Urinary bladder (tissue), 4 donors: ENCODE results near the gene CYP39A1. TPM values are rescaled to one million over a fixed set of nuclear protein-coding genes. Genes with fewer than 3 reads are reported as not detected.
"Not testable (repeated sequence)": the region's sequence is repeated elsewhere in the genome, so short reads cannot be mapped to it uniquely, and the experiment has no call there.

Experiments used
- DNase-seq: peaks from one replicate; pipeline ENCODE4 v3.0.0-alpha.2; 2015; ENCODE audit errors: extremely low spot score
- H3K27ac ChIP-seq: one replicate; pipeline ENCODE4 v1.5.1; 2013; ENCODE audit warnings: low read depth, mild to moderate bottlenecking, moderate library complexity
- H3K36me3 ChIP-seq: one replicate; pipeline ENCODE4 v1.6.1; 2013; ENCODE audit warnings: mild to moderate bottlenecking, moderate library complexity; ENCODE audit not compliant: insufficient read depth
- H3K4me1 ChIP-seq: one replicate; pipeline ENCODE4 v1.6.1; 2013; ENCODE audit warnings: mild to moderate bottlenecking, moderate library complexity; ENCODE audit not compliant: insufficient read depth
- H3K4me3 ChIP-seq: one replicate; pipeline ENCODE4 v1.5.1; 2013; ENCODE audit warnings: low read depth, low read length
- WGBS: extraction: QIAGEN DNeasy Blood & Tissue Kit; methylation state at CpG from one replicate; pipeline ENCODE4 v1.1.7; 2013; 5-methylcytosine and 5-hydroxymethylcytosine counted together
- polyA plus RNA-seq: library from polyadenylated mRNA; stranded (reverse); fragments of 200-250 nt; gene quantifications from one replicate; pipeline ENCODE4 v1.2.3, GENCODE V29; 2013
- total RNA-seq: library from RNA; depleted of rRNA; stranded (reverse); fragments of >200 nt; gene quantifications from one replicate; pipeline ENCODE4 v1.2.3, GENCODE V29; 2014
- donor health status: healthy with polysubstance abuse.
- donor health status: healthy.

The CYP39A1 gene
- total and polyA plus RNA-seq, 2 donors: 4.3 to 13.3 TPM

DNA sequence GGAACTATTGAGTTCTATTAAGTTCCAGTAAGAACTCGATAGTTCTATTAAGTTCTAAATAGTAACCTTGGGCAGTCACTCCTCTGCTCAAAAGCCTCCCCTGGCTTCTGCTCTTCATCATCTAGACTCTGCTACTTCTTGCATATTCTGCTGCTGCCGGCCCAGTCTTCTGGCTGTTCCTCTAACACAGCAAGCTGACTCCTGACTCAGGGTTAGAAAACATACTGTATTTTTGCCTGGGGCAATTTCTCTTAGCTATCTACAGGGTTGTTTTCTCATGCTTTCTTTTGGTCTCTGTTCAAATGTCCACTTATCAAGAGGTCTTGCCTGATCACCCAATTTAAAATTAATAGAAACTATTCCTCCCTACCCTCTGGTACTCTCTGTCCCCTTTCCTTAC, 14.8 kb upstream of the CYP39A1 start:
- no peak overlapping the region for H3K4me3 ChIP-seq
- no peaks in the 10 kb centered on the region for H3K36me3 ChIP-seq
- DNase-seq: no peak
- no peaks in the 10 kb centered on the region for H3K4me1 ChIP-seq
- no peak overlapping the region for H3K27ac ChIP-seq
- 93% methylated on average over 2 of the region's 2 CpGs for WGBS

DNA sequence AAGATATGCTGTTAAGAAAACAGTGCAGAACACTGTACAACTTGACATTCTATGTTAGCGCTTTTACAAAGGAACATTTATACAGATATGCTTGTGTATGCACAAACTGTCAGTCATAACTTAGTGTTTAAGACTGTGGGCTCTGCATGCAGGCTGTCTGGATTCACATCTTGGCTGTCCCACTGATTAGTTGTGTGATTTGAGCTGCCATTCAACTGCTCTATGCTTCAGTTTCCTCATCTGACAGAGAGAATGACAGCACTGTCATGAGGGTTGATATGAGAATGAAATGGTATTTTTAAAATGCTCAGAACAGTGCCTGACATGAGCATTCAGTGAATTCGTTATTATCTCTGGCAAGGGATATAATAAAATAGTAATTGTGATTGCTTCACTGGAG, 8.9 kb upstream of the CYP39A1 start:
- no peak overlapping the region for H3K27ac ChIP-seq
- H3K4me3 ChIP-seq: no peak overlapping the region
- no peak for DNase-seq
- H3K36me3 ChIP-seq: no peaks in the 10 kb centered on the region
- 78% methylated on average over 2 of the region's 2 CpGs for WGBS
- H3K4me1 ChIP-seq: no peaks in the 10 kb centered on the region

DNA sequence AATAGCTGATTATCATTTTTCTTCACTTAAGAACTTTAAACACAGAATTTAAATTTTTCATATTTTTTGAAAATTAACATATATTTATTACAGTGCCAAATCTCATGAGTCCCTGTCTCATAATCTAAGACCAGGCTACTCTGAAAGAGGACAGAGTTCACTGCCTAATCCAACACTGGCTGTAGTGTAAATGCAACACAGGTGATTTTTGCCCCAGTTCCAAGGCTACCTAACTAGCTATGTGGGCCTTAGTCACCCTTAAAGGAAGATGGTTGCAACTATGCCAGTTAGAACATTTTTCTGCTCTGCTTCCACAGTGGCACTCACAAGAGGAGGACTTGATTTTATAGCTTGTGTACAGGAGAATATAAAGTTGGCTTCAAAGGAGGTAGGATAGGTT, 5.0 kb upstream of the CYP39A1 start:
- H3K36me3 ChIP-seq: no peaks in the 10 kb centered on the region
- no peak overlapping the region for H3K27ac ChIP-seq
- no peaks in the 10 kb centered on the region for H3K4me1 ChIP-seq
- no peak for DNase-seq
- H3K4me3 ChIP-seq: no peak overlapping the region

DNA sequence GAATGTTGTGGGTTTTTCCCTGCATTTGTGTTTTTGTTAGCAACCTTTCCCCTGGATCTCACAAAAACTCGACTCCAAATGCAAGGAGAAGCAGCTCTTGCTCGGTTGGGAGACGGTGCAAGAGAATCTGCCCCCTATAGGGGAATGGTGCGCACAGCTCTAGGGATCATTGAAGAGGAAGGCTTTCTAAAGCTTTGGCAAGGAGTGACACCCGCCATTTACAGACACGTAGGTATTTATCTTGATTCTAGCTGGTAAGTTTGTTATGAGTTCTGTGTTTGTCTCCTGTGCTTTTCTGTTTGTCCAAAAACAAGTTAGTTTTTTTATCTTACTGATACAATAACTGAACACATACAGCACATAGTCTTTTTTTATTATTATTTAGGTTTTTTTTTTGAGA, 3.2 kb upstream of the CYP39A1 start:
- no peak for DNase-seq
- Histone ChIP-seq H3K4me1 (no peaks in the 10 kb centered on the region), H3K27ac (no peak overlapping the region), H3K4me3 (no peak overlapping the region), H3K36me3 (no peaks in the 10 kb centered on the region)
- 77% methylated on average over 6 of the region's 6 CpGs for WGBS

DNA sequence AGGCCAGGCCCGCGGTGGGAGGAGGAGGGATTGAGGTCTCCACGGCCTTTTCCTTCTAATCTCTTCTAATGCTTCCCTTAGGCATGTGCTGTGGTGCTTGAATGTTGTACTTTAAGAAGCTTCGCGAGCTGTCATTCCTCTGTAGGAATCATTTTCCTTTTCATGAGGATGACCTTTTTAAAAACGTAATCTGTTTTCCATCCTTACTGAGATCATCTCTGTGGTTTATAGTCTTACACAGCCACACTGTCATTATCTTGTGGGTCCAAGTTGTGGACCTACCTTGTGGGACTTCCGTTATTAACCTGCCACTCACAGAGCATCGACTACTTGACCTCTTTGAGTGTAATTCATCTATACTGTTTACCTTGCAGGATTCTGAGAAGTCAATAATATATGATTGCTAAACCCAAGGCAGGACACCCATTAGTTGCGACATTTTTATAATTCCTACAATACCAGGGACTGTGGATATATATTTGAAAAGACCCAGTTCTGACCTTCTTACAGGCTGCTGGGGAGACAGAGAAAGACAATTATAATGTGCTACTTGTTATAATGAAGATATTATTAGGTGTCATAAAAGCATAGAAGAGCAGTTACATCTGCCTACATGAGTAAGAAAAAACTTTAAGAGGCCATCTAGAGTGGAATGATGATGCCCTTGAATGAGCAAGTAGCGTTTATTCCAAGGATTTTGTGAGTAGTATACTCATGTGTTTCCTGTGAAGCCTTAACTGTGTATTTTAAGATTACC, 999 bp upstream of the CYP39A1 start:
- Histone ChIP-seq H3K4me1 (no peaks in the 10 kb centered on the region), H3K27ac (no peak overlapping the region), H3K36me3 (no peaks in the 10 kb centered on the region), H3K4me3 (peak overlapping the region; percentile 79)
- no peak for DNase-seq
- WGBS: 24% methylated on average over 10 of the region's 10 CpGs

DNA sequence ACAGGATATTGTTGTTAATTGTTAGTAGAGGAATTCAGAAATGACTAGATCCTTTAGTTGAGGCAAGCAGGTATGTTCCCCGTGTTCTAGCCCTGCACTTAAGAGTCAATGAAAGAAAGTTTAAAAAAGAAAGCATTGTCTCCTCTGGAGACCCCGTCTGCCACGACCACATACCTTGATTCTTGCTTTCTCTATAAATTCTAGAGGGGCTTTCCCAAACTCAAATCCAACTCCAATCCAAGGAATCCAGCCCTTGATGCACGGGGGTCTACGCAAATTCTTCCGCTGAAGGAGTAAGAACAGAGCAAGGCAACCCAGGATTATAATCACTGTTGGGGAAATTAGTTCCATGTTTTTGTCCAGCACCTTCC, 401 bp downstream of the CYP39A1 start:
- H3K4me1 ChIP-seq: no peaks in the 10 kb centered on the region
- H3K27ac ChIP-seq: no peak overlapping the region
- WGBS: 2% methylated on average over 6 of the region's 6 CpGs
- peak; percentile 26 for DNase-seq
- peak overlapping the region; percentile 79 for H3K4me3 ChIP-seq
- no peaks in the 10 kb centered on the region for H3K36me3 ChIP-seq

DNA sequence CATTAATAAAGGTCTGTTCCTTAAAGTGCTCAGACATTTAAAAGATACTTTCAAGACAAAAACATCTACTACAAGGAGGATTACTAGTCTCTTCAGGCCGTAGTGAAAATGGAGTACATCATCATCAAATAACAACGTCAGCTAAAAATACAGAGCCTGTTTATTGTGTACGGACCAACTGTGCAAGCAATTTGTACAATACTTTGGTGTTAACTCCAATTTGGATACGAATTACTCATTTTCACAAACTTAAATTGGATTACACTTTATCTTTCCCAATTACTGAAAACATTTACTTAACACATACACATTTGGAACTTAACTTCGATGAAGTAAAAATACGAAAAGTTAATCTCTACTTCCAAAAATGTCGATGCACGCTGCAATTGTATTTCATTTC, 802 bp downstream of the CYP39A1 start:
- Histone ChIP-seq H3K4me3 (peak overlapping the region; percentile 79), H3K4me1 (no peaks in the 10 kb centered on the region), H3K36me3 (no peaks in the 10 kb centered on the region), H3K27ac (no peak overlapping the region)
- no peak for DNase-seq
- 11% methylated on average over 8 of the region's 8 CpGs for WGBS

DNA sequence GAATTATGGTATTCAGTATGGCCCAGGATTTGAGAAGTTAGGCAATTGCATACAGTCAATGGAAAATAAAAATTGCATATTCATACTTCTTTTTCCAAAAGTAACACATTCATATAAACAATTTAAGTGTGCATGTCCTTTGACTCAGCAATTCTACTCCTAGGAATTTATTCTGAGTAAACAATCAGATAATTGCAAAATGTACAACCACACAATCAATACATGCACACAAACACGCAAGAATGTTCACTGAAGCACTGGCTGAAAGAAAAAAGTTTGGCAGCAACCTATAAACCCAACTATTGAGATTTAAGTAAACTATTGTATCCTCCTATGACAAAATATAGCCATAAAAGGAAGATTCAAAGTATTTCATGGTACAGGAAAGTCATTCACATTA, 1.6 kb downstream of the CYP39A1 start:
- DNase-seq: no peak
- Histone ChIP-seq H3K4me3 (no peak overlapping the region), H3K4me1 (no peaks in the 10 kb centered on the region), H3K36me3 (no peaks in the 10 kb centered on the region), H3K27ac (no peak overlapping the region)
- 64% methylated on average over 1 of the region's 1 CpG for WGBS

DNA sequence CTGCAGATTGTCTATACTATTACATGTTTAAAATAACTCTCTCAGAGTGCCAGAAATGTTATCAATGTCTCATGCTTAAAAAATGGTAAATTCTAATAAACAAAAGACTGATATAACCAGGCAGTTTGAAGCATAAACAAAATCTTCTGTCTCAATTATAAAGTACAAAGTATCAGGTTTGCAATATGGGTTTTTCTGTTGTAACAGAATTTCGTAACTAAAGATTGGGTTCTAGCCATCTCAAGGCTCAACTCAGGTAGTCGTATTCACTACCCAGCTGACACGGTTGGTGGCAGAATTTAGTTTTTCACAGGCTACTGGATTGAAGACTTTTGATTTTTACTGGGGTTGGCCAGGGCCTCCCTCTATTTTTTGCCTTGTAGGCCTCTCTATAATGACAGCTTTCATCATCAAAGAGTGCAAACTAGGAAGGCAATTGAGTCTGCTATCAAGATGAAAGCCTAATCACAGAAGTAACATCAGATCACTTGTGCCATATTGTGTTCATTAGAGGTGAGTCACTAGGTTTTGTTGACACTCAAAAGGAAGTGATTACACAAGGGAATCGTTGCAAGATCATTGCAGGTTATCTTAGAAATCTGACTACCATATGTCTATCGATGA, 3.6 kb downstream of the CYP39A1 start:
- Histone ChIP-seq H3K36me3 (no peaks in the 10 kb centered on the region), H3K27ac (no peak overlapping the region), H3K4me1 (no peaks in the 10 kb centered on the region), H3K4me3 (no peak overlapping the region)
- no peak for DNase-seq
- WGBS: 80% methylated on average over 5 of the region's 5 CpGs

DNA sequence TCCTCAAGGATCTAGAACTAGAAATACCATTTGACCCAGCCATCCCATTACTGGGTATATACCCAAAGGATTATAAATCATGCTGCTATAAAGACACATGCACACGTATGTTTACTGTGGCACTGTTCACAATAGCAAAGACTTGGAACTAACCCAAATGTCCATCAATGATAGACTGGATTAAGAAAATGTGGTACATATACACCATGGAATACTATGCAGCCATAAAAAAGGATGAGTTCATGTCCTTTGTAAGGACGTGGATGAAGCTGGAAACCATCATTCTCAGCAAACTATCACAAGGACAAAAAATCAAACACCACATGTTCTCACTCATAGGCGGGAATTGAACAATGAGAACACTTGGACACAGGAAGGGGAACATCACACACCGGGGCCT, 4.5 kb downstream of the CYP39A1 start:
- WGBS: 88% methylated on average over 3 of the region's 4 CpGs
- not testable (repeated sequence) for H3K4me3 ChIP-seq, H3K4me1 ChIP-seq, H3K27ac ChIP-seq, H3K36me3 ChIP-seq, DNase-seq

DNA sequence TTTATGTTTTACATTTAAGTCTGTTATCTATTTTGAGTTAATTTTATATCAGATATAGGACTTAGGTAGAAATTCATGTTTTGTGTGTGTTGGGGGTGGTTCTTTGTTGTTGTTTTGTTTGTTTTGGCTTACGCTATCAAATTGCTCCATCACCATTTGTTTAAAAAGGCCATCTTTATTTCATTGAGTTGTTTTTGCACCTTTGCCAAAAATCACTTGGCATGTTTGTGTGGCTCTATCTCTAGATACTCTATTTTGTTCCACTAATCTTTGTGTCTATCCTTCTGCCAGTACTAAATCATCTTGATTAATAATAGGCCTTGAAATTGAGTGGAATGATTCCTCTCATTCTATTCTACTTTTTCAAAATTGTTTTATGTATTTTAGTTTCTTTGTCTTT, 7.4 kb downstream of the CYP39A1 start:
- no peak overlapping the region for H3K4me3 ChIP-seq
- H3K27ac ChIP-seq: no peak overlapping the region
- DNase-seq: no peak
- no peaks in the 10 kb centered on the region for H3K36me3 ChIP-seq
- no peaks in the 10 kb centered on the region for H3K4me1 ChIP-seq
- 99% methylated on average over 1 of the region's 1 CpG for WGBS

DNA sequence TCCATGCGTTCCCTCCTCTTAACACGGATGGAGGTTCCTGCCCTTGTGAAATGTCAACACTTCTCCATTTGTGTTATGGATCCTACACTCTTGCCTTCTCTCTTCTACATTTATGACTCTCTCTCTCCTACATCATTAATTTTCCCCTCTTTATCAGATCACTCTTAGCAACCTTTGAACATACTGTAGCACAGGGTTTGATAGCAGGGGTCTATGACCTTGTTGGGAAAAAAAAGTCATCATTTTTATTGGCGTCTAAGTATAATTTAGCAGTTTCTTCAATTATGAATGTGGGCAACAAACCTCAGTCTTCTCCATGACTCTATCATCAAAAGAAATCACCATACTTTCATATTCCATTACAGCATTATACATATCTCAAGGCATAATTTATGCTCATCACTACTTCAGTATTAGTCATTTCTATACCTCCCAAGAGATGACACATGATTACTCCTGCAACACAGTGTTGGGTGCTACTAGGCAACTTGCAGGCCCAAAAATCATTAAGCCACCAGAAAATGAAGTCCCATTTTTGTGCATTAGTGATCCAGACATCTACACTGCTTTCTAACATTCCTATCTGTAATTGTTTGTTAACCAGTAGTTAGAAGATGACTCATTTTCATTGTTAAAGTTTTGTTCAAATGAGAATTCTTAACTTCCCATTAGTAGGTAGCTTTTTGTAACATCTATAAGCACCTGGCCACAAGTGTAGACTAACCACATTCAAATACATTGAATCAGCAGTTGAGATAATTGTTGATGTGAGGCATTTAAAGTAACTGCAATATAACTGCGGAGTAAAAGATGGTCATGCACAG, 9.5 kb downstream of the CYP39A1 start:
- Histone ChIP-seq H3K4me3 (no peak overlapping the region), H3K27ac (no peak overlapping the region), H3K4me1 (no peaks in the 10 kb centered on the region), H3K36me3 (no peaks in the 10 kb centered on the region)
- DNase-seq: no peak
- WGBS: 93% methylated on average over 4 of the region's 4 CpGs

DNA sequence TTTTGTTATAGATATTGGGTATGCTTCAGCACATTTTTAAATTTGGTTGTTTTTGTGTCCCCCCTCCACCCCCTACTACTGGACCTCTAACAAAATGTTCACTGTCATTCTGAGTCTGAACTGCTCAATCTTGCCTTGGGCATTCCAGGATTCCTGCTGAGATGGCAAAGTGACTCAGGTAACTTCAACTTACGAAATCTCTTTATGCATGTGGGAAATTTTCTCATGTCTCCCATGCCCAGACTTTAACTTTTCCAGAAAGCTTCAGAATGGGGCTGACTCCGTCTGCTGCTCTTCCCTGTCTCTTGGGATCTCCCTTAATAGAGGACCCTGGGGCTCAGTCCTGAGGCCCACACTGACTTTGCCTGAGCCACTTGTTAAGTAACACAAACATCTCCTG, 14.0 kb downstream of the CYP39A1 start:
- H3K36me3 ChIP-seq: no peaks in the 10 kb centered on the region
- WGBS: 95% methylated on average over 2 of the region's 2 CpGs
- no peak overlapping the region for H3K4me3 ChIP-seq
- H3K4me1 ChIP-seq: no peaks in the 10 kb centered on the region
- DNase-seq: no peak
- no peak overlapping the region for H3K27ac ChIP-seq

DNA sequence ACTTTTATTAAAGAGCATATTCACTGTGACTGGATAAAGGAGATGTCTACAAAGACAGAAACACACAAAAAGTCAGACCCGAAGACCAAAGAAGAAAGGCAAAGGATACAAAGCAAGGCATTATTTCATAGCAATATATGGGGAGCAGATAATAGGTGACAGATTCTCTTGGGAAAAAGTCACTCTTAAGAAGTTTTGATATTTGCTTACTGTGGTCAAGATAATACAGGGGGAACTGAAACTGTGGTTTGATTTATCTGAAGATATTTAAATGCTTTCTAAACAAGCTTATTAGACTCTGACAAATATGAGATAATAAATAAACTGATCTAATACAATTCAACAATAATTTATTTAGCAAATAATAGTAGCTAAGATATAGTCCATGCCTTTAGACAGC, 14.7 kb downstream of the CYP39A1 start:
- 81% methylated on average over 1 of the region's 1 CpG for WGBS
- Histone ChIP-seq H3K27ac (no peak overlapping the region), H3K36me3 (no peaks in the 10 kb centered on the region), H3K4me1 (no peaks in the 10 kb centered on the region), H3K4me3 (no peak overlapping the region)
- no peak for DNase-seq
